ENCODE results near the gene CALY.

Gene CALY

GRCh38 chr10:133349577-133350011 is 12.9 kb upstream of the CALY start:
- no peak overlapping the region for H3K4me3 ChIP-seq (ENCODE audit: low read depth, low read length)
- no peak for DNase-seq (ENCODE audit: low read depth, low spot score)
- TF ChIP-seq CTCF (IDR thresholded peaks at IDR 0.05; ENCODE audit: insufficient read depth, low read length, missing control alignments) = no peak
- CTCF ChIA-PET = interaction anchor here (1.6 kb wide), 1 partner anchor 20 kb away, joined by 6 read pairs; no protein-coding TSS in a partner anchor
- POLR2A ChIA-PET = interaction anchor here (0.8 kb wide), 1 partner anchor 22 kb away, joined by 3 read pairs; no protein-coding TSS in a partner anchor

- no peak for DNase-seq (ENCODE audit: low read depth, low spot score)
- TF ChIP-seq CTCF (IDR thresholded peaks at IDR 0.05; ENCODE audit: insufficient read depth, low read length, missing control alignments) = no peak
- CTCF ChIA-PET = interaction anchor here (1.6 kb wide), 1 partner anchor 19 kb away, joined by 6 read pairs; no protein-coding TSS in a partner anchor
- POLR2A ChIA-PET = no interaction called here
- no peak overlapping the region for H3K4me3 ChIP-seq (ENCODE audit: low read depth, low read length)
Measured at GRCh38 chr10:133349160-133349568, 12.5 kb upstream of the CALY start.

- CTCF ChIA-PET = interaction anchor here (1.6 to 2.3 kb wide), 2 partner anchors 18 to 21 kb away, joined by 6 read pairs; no protein-coding TSS in a partner anchor
- POLR2A ChIA-PET = interaction anchor here (0.8 kb wide), 1 partner anchor 19 kb away, joined by 6 read pairs; no protein-coding TSS in a partner anchor
- no peak for TF ChIP-seq CTCF (IDR thresholded peaks at IDR 0.05; ENCODE audit: insufficient read depth, low read length, missing control alignments)
- no peak overlapping the region for H3K4me3 ChIP-seq (ENCODE audit: low read depth, low read length)
- DNase-seq (ENCODE audit: low read depth, low spot score) = no peak
Measured at GRCh38 chr10:133347710-133348517, 11.2 kb upstream of the CALY start.

GRCh38 chr10:133346413-133346812 is 9.7 kb upstream of the CALY start:
- no peak overlapping the region for H3K4me3 ChIP-seq (ENCODE audit: low read depth, low read length)
- TF ChIP-seq CTCF (IDR thresholded peaks at IDR 0.05; ENCODE audit: insufficient read depth, low read length, missing control alignments) = no peak
- POLR2A ChIA-PET = no interaction called here
- DNase-seq (ENCODE audit: low read depth, low spot score) = no peak
- CTCF ChIA-PET = interaction anchor here (2.3 kb wide), 1 partner anchor 19 kb away, joined by 6 read pairs; no protein-coding TSS in a partner anchor

- no peak for DNase-seq (ENCODE audit: low read depth, low spot score)
- POLR2A ChIA-PET = no interaction called here
- no peak overlapping the region for H3K4me3 ChIP-seq (ENCODE audit: low read depth, low read length)
- TF ChIP-seq CTCF (IDR thresholded peaks at IDR 0.05; ENCODE audit: insufficient read depth, low read length, missing control alignments) = no peak
- CTCF ChIA-PET = interaction anchor here (1.2 to 3.0 kb wide), 2 partner anchors 11 to 15 kb away, joined by 3 to 15 read pairs; no protein-coding TSS in a partner anchor
Measured at GRCh38 chr10:133344236-133344635, 7.5 kb upstream of the CALY start.

- no peak for DNase-seq (ENCODE audit: low read depth, low spot score)
- no peak overlapping the region for H3K4me3 ChIP-seq (ENCODE audit: low read depth, low read length)
- POLR2A ChIA-PET = no interaction called here
- CTCF ChIA-PET = interaction anchor here (1.0 to 3.0 kb wide), 3 partner anchors 11 to 27 kb away, joined by 3 to 15 read pairs (median 3); no protein-coding TSS in a partner anchor
- no peak for TF ChIP-seq CTCF (IDR thresholded peaks at IDR 0.05; ENCODE audit: insufficient read depth, low read length, missing control alignments)
Measured at GRCh38 chr10:133343558-133343957, 6.9 kb upstream of the CALY start.
